Inflammatory macrophage (primary cell): ENCODE data around the gene SLC26A5.
"Not testable (repeated sequence)": the region's sequence is repeated elsewhere in the genome, so short reads cannot be mapped to it uniquely, and the experiment has no call there.

Experiments used
- DNase-seq, 2 donors: peaks; one replicate each; pipeline ENCODE4 v3.0.0-alpha.2; 2020 to 2022
- total RNA-seq, 18 experiments: gene quantifications; one replicate each; lab custom pipeline; 2026; ENCODE audit warnings: mixed read lengths in 6 of 18, inconsistent platforms in 2 of 18; lab: John Stamatoyannopoulos, UW

SLC26A5 gene, protein sequence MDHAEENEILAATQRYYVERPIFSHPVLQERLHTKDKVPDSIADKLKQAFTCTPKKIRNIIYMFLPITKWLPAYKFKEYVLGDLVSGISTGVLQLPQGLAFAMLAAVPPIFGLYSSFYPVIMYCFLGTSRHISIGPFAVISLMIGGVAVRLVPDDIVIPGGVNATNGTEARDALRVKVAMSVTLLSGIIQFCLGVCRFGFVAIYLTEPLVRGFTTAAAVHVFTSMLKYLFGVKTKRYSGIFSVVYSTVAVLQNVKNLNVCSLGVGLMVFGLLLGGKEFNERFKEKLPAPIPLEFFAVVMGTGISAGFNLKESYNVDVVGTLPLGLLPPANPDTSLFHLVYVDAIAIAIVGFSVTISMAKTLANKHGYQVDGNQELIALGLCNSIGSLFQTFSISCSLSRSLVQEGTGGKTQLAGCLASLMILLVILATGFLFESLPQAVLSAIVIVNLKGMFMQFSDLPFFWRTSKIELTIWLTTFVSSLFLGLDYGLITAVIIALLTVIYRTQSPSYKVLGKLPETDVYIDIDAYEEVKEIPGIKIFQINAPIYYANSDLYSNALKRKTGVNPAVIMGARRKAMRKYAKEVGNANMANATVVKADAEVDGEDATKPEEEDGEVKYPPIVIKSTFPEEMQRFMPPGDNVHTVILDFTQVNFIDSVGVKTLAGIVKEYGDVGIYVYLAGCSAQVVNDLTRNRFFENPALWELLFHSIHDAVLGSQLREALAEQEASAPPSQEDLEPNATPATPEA
- total RNA-seq: 0 to 0.10 (median 0) reads per million in 18 experiments

GRCh38 chr7:103446049-103446520 is at the start of gene SLC26A5:
SLC26A5 (minus strand) TSS chr7:103446207; CDS start chr7:103421514, 24,693 bp downstream.
- no peak for DNase-seq

DNA sequence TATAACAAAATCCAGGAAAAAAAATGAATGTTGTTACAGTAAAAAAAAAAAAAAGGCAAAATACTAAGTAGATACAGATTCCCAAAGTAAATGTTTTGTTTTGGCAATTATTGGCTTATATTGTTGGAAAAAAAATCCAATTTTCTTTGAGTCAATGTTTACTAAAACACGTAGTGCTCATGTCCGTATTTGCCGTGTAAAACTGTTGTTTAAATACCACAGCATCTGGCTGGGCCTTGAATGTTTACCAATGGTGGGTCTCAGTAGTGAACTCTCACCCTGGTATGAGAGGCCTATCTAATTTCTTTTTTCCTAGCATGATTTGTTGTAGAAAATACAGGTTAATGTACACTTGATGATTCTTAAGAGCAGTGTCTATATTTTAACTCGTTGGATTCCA is 41.4 kb upstream of the SLC26A5 start:
- DNase-seq: no peak

GRCh38 chr7:103486873-103487272 is 40.9 kb upstream of the SLC26A5 start:
- DNase-seq: not testable (repeated sequence)

DNA sequence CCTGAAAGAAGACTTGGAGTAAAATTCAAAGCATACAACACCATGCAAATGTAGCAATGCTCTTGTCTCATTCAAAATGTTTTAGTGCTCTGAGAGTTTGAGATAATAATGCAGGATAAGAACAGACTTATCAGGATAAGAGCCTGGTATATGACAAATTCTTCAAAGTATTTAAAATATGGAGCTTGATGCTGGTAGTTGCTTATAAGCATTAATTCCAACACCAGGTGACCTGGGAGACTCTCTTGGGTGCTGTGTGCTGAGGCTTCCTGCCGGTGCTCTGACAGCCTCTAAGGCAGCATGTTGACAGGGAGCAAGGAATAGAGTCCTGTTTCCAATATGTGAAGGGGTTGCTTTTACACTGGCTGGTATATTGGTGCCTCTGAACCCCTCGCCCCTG is 34.8 kb upstream of the SLC26A5 start:
- DNase-seq: no peak

DNA sequence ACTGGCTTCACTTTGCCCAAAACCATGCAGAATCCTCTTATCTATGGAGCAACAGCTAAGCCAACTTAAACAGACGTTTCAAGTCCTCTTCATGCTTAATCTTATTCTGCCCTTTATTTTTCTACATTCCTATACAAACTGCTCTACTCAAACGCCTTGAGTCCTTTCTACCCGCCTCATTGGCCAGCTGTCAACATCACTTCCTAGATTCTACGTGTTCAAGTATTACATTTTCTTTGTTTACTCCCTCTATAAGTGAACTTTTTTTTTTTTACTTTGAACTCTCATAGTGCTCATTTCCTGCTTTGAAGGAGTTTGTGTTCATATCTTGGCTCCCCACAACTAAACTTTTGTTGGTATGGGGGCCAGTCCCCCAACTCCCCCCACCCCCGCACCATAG is 28.9 kb upstream of the SLC26A5 start:
- DNase-seq: no peak

GRCh38 chr7:103469095-103469948 is 23.3 kb upstream of the SLC26A5 start:
- no peak for DNase-seq

- no peak for DNase-seq
These were observed 20.8 kb upstream of the SLC26A5 start for GRCh38 chr7:103466814-103467213.

GRCh38 chr7:103462358-103462757 is 16.4 kb upstream of the SLC26A5 start:
- DNase-seq: no peak

DNA sequence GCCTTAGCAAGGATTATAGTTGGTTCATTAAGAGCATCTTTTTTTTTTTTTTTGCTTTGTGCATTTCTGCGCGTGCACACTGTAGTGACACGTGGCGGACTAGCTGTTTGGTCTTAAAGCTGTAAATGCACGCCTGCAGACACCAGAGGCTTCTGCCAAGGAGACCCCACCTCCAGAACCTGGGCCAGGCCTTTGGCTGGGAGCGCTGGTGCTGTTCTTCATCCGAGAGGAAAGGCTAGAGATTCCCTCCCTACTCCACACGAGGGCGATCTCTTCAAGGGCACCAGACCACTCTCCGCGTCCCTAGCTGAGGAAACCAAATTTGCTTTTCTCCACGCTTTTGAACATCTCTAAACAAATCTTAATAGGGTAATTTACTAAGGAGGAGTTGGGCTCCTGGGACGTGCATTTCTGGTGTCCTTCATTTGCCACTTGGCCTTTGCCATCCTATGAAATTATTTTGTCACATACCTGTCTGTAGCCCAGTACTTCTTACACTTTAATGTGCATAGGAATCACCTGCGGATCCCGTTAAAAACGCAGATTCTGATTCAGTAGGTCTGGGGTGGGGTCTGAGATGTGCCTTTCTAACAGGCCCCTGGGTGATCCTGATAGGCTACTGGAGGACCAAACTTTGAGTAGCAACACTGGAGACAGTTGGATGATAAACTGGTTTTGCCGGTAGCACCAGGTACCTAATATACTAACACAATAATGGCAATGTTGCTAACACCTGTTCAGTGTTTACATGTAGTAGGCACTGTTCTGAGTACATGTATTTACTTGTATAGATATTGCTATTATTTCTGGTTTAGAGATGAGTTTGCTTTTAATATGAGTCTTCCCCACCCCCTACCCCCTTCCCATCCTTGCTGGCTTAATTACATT is 1.3 kb upstream of the SLC26A5 start:
- peak; percentile 9 to 34 for DNase-seq

DNA sequence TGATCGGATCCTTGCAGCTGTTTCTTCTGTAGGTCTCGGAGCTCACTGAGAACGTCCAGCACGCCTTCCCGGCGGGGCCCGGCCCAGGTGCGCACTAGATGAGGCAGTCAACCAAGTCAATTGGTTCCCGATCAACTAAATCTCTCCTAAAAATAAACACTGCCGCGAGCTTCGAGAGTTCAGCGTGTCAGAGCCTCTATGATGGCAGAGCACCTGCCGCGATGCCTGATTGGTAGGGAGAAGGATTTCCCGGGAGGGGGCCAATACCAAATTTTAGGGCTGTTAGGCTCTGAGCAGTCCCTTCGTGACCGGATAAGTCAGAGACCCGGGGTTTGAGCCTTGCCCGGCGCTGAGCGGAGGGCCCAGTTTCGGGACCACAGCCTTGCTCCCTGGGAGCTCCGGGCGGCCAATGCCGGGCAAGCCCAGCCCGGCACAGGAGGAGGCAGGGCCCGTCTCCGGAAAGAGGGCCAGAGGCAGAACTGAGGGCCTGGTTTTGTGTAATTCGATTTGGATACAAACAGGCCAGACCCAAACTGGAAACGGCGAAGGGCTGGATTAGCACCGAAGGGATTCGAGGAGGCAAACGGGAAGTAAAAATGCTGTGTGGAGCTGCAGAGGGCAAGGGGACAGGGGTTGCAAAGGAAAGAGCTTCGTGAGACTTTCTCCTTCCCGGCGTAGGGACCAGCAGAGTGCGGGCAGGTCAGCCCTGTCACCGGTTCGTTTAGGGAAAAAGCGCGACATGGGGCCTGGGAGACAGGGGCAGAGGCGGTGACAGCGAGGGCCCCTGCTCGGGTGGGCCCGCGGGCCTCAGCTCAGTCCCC is 569 bp downstream of the SLC26A5 start:
- DNase-seq: no peak

DNA sequence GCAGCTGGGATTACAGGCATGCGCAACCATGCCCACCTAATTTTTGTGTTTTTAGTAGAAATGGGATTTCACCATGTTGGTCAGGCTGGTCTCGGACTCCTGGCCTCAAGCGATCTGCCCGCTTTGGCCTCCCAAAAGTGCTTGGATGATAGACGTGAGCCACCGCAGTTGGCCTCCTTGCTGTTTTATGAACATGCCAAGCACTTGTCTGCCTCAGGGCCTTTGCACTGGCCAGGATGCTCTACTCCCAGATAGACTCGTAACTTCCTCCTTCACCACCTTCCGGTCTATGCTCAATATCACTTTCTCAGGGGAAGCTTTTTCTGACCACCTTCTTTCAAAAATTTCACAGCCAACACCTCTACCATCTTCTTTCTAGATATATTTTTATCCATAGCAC is 6.3 kb downstream of the SLC26A5 start:
- DNase-seq: no peak

DNA sequence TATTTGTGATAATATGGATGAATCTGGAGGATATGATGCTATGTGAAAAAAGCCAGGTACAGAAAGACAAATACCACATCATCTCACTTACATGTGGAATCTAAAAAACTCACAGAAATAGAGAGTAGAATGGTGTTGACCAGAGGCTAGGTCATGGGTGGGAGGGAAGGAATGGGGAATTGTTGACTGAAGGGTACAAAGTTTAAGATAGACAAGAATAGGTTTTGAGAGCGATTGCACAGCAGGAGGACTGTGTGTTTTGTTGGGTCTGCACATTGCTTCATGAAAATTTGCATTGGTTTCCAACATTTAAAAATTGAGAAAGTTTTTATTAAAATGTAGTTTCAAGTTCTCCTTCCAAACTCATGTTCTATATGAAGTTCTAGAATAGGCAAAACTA is 8.4 kb downstream of the SLC26A5 start:
- no peak for DNase-seq

DNA sequence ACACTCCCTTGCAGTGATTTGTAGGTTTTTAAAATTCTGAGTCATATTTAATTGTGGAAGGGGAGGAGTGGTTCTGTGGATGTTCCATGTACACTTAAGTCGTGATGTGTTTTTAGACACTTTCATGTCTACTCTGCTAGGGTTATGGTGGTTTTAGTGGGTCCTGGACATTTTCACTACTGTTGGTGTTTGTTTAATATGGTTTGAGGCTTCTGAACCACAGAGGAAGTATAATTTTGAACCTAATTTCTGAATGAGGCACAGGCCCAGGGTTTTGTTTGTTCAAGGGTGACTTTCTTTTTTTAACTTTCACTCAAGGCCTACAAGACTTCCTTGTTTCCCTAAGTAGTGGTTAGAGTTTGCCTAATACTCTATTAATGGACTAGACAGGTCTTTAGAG is 13.3 kb downstream of the SLC26A5 start:
- peak; percentile 5 to 11 for DNase-seq

DNA sequence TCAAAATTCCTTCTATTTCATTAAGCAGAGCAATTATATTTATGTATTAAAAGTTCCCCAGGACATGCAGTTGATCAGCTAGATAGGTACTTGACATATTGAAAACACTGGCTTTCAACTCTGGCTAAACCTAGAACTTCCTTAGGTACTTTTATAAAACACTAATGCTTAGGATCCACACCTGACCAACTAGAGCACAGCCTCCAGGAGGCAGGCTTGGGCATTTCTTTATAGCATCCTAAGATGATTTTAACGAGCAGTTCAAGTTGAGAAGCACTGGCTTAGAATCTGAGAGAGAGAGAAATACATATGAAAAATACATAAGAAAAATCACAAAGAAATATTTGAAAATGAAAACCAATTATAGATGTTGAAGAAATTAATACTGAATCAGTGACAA is 20.8 kb downstream of the SLC26A5 start:
- no peak for DNase-seq

DNA sequence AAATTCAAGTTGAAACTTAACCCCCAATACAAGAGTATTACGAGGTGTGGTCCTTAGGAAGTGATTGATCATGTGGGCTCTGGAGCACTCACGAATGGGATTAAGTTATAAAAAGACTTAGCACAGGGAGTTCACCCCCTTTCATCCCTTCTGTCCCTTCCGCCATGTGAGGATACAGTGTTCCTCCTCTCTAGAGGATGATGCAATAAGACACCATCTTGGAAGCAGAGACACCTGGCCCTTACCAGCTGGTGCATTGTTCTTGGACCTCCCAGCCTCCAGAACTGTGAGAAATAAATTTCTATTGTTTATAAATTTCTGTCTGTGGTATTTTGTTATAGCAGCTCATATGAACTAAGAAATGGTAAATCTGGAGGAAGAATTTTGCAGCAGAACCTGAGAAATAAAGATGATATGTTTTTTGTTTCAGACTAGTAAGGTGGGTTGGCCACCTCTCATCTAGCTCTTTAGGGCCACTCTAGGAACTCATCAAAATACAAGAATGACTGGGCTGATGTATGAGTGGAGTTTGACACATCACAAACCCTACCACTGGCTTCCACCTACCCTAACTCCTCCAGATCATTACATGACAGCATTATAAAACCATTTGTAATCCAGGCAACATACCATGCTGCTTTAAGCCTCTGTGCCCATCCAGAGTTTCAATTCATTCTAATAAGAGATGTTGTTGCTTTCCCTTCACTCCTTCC is 22.4 kb downstream of the SLC26A5 start:
- no peak for DNase-seq

DNA sequence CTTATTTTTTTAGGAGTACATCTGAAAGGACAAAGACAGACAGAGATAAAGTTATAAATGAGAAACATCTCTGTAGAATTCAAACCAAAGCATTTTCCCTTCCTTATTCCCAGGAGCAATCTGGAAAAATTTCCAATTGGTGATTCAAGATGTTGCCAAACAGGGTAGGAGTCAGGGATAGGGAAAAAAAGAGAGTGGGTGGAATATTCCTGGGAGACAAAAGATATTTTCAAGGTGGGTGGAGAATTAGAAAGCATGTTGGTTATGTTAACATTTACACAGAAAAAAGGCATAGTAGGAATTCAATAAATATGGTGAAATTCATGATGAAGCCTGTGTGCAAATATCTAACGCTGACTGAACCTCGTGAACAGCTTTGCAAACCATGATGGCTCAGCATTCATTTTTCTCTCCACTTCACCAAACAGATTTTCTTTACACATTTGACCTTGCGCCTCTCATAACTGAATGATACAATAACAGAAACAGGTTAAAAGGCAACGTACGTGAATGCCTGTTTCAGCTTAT is 25.1 kb downstream of the SLC26A5 start:
- no peak for DNase-seq

DNA sequence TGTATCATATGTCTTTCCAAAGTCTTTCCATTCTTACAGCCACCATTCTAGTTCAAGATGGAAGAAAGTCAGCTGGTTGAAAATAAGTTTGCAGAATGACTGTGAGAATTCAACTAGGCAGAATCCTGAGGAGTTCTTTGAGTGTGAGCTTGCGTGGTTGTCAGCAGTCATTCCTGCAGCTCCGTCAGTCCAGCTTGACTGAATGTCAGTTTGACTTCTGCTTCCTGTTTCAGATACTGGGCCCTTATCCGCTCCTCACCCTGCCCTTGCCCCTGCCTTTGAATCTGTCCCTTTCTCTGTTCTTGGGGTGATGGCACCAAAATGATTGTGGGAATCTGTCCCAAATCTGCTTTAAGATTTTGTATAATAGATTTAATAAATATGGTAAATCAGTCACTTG is 27.8 kb downstream of the SLC26A5 start:
- DNase-seq: peak; percentile 21 to 48

DNA sequence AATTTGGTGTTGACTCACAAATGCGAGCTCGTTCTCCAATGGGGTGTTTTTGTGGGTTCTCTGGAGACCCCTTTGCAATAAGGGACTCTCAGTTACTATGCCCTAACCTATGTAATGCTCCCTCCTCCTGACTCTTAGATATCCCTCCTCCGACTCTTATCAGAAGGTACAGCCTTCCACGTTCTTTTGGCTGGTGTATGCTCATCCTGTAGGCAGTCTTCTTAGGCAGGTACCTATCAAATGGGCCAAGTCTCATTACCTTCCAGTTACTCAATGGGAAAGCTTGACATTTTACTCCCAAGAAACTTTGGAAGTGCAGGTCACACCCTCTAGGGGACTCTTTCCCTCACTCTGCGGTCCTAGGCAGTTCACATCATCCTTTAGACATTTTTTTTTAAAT is 32.6 kb downstream of the SLC26A5 start:
- DNase-seq: no peak

DNA sequence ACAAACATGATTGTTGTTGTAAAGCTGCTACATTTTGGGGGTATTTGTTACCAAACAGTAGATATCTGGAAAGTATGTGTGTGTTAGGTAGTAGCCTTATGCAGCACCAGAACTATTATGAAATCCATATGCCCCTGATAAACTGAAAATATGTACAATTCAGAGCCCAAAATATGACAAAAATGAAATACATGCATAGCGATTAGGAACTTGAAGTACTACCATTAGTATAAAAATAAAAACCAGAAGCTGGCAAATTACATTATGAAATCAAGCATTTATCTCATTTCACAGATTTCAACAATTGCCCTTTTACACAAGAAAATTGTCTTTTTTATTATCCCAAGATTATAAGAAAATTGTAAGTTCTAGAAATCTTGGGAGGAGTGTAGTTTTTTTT is 33.9 kb downstream of the SLC26A5 start:
- no peak for DNase-seq
